Loucy (cell line): ENCODE results near the gene ITGA11.

Experiments used
- H2AFZ ChIP-seq: fragments of 200-600 bp; sonication (generic); 2 replicates; pipeline ENCODE4 v1.6.0; 2016; ENCODE audit warnings: antibody characterized with exemption, mild to moderate bottlenecking, low read length, moderate library complexity
- H3F3A ChIP-seq: fragments of 200-600 bp; 2 replicates; pipeline ENCODE4 v1.6.0; 2016; ENCODE audit warnings: antibody characterized with exemption, low read depth, mild to moderate bottlenecking
- H3K27me3 ChIP-seq: fragments of 200-600 bp; sonication (generic); 2 replicates; pipeline ENCODE4 v1.6.1; 2014; ENCODE audit warnings: low read length, mild to moderate bottlenecking; ENCODE audit not compliant: insufficient read depth, poor library complexity, severe bottlenecking
- H3K36me3 ChIP-seq: fragments of 200-600 bp; sonication (generic); 2 replicates; pipeline ENCODE4 v1.6.1; 2016; ENCODE audit warnings: low read length; ENCODE audit not compliant: insufficient read depth
- H3K4me1 ChIP-seq: fragments of 200-600 bp; sonication (generic); 2 replicates; pipeline ENCODE4 v1.5.1; 2014; ENCODE audit warnings: low read length, mild to moderate bottlenecking; ENCODE audit not compliant: insufficient read depth, poor library complexity, severe bottlenecking
- H3K4me2 ChIP-seq: fragments of 200-600 bp; sonication (generic); 2 replicates; pipeline ENCODE4 v1.6.0; 2014; ENCODE audit warnings: antibody characterized with exemption, low read length, low read depth, mild to moderate bottlenecking; ENCODE audit not compliant: poor library complexity, severe bottlenecking
- H3K4me3 ChIP-seq: fragments of 200-600 bp; sonication (generic); 2 replicates; pipeline ENCODE4 v1.5.1; 2014; ENCODE audit warnings: low read length, mild to moderate bottlenecking, mixed read lengths; ENCODE audit not compliant: poor library complexity, severe bottlenecking
- H3K79me2 ChIP-seq: fragments of 200-600 bp; sonication (generic); 2 replicates; pipeline ENCODE4 v1.6.1; 2014; ENCODE audit warnings: low read length; ENCODE audit not compliant: insufficient read depth
- H3K9ac ChIP-seq: fragments of 200-600 bp; sonication (generic); 2 replicates; pipeline ENCODE4 v1.6.0; 2014; ENCODE audit warnings: mild to moderate bottlenecking, low read depth, low read length, moderate library complexity; ENCODE audit not compliant: poor library complexity, severe bottlenecking
- H3K9me2 ChIP-seq: fragments of 200-600 bp; sonication (generic); replicated peaks from 2 replicates; pipeline ENCODE4 v1.6.1; 2016; ENCODE audit warnings: low read depth, low read length, mixed read lengths
- H3K9me3 ChIP-seq: fragments of 200-600 bp; sonication (generic); 2 replicates; pipeline ENCODE4 v1.6.1; 2014; ENCODE audit warnings: mild to moderate bottlenecking, antibody characterized with exemption, low read length, low read depth; ENCODE audit not compliant: insufficient read depth
- H4K20me1 ChIP-seq: fragments of 200-600 bp; sonication (generic); 2 replicates; pipeline ENCODE4 v1.6.0; 2014; ENCODE audit warnings: antibody characterized with exemption, low read length, mild to moderate bottlenecking; ENCODE audit not compliant: insufficient read depth, poor library complexity, severe bottlenecking
- EZH2phosphoT487 ChIP-seq: fragments of 200-600 bp; IDR thresholded peaks from 2 replicates; pipeline ENCODE4 v1.6.1; 2018; ENCODE audit warnings: antibody characterized with exemption, mild to moderate bottlenecking, moderate library complexity, borderline replicate concordance
- TF ChIP-seq, protein P1 (sequence below): fragments of 200-600 bp; sonication (generic); conservative IDR thresholded peaks from 2 replicates; pipeline ENCODE4 v1.5.1; 2014; ENCODE audit warnings: mild to moderate bottlenecking, antibody characterized with exemption, low read length

ITGA11 gene

DNA sequence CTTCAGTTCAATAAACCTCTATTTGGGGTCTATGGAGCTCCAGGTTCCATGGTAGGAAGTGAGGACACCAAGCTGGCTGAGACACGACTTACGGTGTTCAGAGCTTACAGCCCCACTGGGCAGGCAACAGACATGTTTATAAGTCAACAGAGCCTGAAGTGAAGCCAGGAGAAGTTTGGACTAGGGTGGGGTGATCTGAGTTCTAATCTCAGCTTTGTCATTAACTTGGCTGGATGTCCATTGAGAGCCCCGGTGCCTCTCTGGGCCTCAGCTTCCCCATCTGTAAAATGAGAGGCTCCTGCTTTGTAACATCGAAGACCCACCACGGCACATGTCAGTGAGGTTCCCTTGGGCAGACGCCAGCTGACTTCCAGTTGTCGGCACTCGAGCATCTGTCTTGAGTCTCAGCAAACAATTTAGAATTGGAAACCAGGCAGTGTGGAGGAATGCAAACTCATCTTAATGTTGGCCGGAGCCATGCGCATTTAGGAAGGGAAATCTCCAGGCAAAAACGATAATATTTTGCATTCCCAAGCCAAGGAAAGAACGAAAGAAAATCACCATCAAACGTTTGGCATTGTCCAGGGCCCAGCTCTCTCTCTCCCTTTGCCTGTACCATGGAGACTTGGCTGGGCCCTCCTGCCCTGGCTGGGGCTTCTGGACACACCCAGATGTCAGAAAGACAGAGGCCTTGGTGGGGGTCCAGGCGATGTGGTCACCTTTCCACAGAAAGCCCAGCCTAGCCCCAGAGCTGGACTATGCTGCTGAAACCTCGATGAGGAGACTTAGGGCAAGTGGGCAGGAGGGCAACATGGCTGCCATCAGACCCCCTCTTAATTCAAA lies 18.4 kb downstream of the ITGA11 start:
- H2AFZ ChIP-seq, result no peak overlapping the region
- no peaks in the 10 kb centered on the region for H3K9me3 ChIP-seq
- no peak overlapping the region for H3K4me2 ChIP-seq
- H3F3A ChIP-seq, result no peaks in the 10 kb centered on the region
- no peaks in the 10 kb centered on the region for H3K79me2 ChIP-seq
- H3K27me3 ChIP-seq, result no peaks in the 10 kb centered on the region
- H3K4me1 ChIP-seq, result no peaks in the 10 kb centered on the region
- no peaks in the 10 kb centered on the region for H4K20me1 ChIP-seq
- H3K9me2 ChIP-seq, result no peaks in the 10 kb centered on the region
- no peak overlapping the region for H3K4me3 ChIP-seq
- H3K36me3 ChIP-seq, result no peaks in the 10 kb centered on the region
- no peak for TF ChIP-seq EZH2phosphoT487
- TF ChIP-seq, protein P1, sequence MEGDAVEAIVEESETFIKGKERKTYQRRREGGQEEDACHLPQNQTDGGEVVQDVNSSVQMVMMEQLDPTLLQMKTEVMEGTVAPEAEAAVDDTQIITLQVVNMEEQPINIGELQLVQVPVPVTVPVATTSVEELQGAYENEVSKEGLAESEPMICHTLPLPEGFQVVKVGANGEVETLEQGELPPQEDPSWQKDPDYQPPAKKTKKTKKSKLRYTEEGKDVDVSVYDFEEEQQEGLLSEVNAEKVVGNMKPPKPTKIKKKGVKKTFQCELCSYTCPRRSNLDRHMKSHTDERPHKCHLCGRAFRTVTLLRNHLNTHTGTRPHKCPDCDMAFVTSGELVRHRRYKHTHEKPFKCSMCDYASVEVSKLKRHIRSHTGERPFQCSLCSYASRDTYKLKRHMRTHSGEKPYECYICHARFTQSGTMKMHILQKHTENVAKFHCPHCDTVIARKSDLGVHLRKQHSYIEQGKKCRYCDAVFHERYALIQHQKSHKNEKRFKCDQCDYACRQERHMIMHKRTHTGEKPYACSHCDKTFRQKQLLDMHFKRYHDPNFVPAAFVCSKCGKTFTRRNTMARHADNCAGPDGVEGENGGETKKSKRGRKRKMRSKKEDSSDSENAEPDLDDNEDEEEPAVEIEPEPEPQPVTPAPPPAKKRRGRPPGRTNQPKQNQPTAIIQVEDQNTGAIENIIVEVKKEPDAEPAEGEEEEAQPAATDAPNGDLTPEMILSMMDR, result no peak
- H3K9ac ChIP-seq, result no peak overlapping the region

DNA sequence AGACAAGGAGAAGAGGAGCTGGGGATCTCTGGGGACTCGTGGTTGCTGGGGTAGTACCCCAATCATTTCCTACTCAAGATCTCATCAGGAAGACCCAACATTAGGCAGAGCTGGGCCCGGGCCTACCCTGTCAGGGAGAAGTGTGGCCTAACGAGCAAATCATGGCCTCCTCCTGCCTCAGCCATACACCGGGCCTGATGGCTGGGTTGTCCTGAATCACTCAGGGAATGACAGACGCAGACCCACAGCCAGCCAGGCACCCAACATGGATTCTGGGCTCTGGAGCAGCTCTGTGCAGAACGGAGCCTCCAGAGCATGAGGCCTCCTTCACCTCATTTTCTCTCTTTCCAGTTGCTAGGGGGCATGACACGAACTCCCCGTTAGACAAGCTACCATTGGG lies 19.7 kb downstream of the ITGA11 start:
- Histone ChIP-seq H3K9ac (no peak overlapping the region), H3K9me3 (no peaks in the 10 kb centered on the region), H3K36me3 (no peaks in the 10 kb centered on the region), H3K4me3 (no peak overlapping the region), H4K20me1 (no peaks in the 10 kb centered on the region), H3K4me2 (no peak overlapping the region), H3K79me2 (no peaks in the 10 kb centered on the region), H3K9me2 (no peaks in the 10 kb centered on the region), H3K27me3 (no peaks in the 10 kb centered on the region), H2AFZ (no peak overlapping the region), H3K4me1 (no peaks in the 10 kb centered on the region), H3F3A (no peaks in the 10 kb centered on the region)
- TF ChIP-seq, protein P1, result no peak
- no peak for TF ChIP-seq EZH2phosphoT487

DNA sequence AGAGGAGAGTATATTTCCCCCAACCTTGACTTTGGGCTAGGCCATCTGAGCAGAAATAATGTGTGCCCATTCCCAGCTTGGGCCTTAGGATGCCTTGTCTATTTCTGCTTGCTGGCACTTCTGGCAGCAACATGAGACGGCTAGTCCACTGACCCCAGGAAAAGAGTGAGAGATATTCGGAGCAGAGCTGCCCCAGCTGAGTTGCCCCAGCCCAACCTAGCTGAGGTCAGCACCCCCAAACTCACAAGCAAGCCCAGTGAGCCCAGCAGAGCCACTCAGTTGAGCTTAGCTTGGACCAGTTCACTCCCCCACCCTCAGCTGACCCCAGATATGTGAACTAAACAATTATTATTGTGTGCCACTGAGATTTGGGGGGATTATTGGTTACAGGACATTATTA lies 20.2 kb downstream of the ITGA11 start:
- H4K20me1 ChIP-seq, result no peaks in the 10 kb centered on the region
- no peaks in the 10 kb centered on the region for H3K9me3 ChIP-seq
- H3K79me2 ChIP-seq, result no peaks in the 10 kb centered on the region
- H3K36me3 ChIP-seq, result no peaks in the 10 kb centered on the region
- no peaks in the 10 kb centered on the region for H3K27me3 ChIP-seq
- no peak overlapping the region for H3K4me3 ChIP-seq
- no peaks in the 10 kb centered on the region for H3F3A ChIP-seq
- H3K9ac ChIP-seq, result no peak overlapping the region
- H3K4me2 ChIP-seq, result no peak overlapping the region
- no peak overlapping the region for H2AFZ ChIP-seq
- TF ChIP-seq EZH2phosphoT487, result no peak
- TF ChIP-seq, protein P1, result no peak
- no peaks in the 10 kb centered on the region for H3K4me1 ChIP-seq
- H3K9me2 ChIP-seq, result no peaks in the 10 kb centered on the region
